Parietal lobe (tissue), 2 donors: ENCODE data around the gene GTF2E1. TPM values are rescaled to one million over a fixed set of nuclear protein-coding genes. Genes with fewer than 3 reads are reported as not detected.

Experiments used
- small RNA-seq: library from RNA; depleted of rRNA; stranded (forward); fragments of <200 nt; gene quantifications from one replicate; pipeline ENCODE3, GENCODE V24; 2014; ENCODE audit warnings: low replicate concordance
- total RNA-seq: library from RNA; depleted of rRNA; stranded (reverse); fragments of >200 nt; gene quantifications from one replicate; pipeline ENCODE4 v1.2.3, GENCODE V29; 2014

GTF2E1 gene
- total RNA-seq: 13.5 TPM

DNA sequence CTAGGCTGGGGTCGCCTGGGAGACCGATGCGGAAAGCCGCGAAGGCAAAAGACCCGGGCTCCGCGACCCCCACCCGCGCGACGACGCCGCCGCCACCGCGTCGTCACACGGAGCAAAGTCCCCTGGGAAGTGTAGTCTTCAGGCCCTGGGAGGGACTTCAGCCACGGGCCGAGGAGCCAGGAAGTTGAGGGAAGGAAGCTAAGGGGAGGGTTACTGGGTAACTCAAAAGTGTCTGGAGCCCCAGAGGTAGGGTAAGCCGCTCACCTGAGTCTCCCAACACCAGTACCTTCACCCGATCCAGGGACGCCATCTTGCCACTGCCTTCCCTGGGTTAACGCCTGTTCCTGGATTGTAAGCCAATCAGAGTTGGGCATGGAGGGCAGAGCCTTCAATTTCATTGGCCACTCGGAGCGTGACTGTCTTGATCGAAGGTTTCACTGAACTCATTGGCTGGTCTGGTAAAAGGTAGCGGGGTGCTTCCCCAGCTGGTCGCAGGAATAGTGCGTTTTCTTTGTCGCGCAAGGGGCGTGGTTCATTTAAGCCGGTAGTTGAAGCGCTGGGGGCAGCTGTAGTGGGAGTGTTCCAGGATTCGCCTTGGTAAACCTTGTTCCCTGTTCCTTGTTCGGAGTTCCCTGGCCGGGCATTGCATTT, at the start of gene GTF2E1, which contains the start of gene RABL3:
TSS of gene GTF2E1 (plus strand) at position 547 of the 651 bp plus-strand sequence. CDS start 7,809 bp downstream, outside the sequence.
TSS of gene RABL3 (minus strand) at position 319 of the 651 bp plus-strand sequence. CDS start at position 310, 9 bp downstream.

Small RNAs within 50 kb of the gene (small RNA-seq; reads per million reads assigned to genes)
- gene MTCO1P29 (not detected), gene MTCO2P29 (not detected)

Other genes with a start within 250 kb of the GTF2E1 start
- gene NDUFB4, start 146.4 kb upstream of the GTF2E1 start, total RNA-seq: 46.6 TPM
- 0.63 TPM for gene HGD, start 60.5 kb upstream of the GTF2E1 start, total RNA-seq
- 10.0 TPM for gene RABL3, start 228 bp upstream of the GTF2E1 start, total RNA-seq
- 27.2 TPM for gene STXBP5L, start 165.5 kb downstream of the GTF2E1 start, total RNA-seq